22Rv1 (cell line): ENCODE data around the gene SMYD2.

Source experiments
- CTCF ChIP-seq: fragments of 450-650 bp; IDR thresholded peaks from 2 replicates; pipeline ENCODE4 v1.5.1; 2017; ENCODE audit warnings: mild to moderate bottlenecking
- ZFX ChIP-seq: fragments of 450-650 bp; IDR thresholded peaks from 2 replicates; pipeline ENCODE4 v1.6.1; 2017; ENCODE audit warnings: antibody characterized with exemption, borderline replicate concordance

DNA sequence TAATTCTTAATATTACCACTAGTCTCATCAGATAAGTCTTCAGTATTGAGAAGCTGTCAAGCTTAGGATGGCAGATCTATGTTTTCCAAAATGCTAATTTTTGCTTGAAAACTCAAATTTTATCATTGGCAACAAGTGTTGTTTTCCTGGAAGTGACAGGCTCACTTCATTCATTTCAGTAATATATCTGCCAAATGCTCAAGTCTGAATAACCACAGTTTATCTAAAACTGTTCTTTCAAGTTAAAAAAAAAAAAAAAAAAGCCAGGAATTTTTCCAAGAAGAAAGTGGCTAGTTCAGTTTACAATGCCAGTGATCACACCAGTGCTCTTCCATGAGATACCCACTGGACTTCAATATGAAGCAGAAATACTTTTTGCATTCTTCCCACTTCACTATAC, 20.6 kb downstream of the SMYD2 start:
- no peak for TF ChIP-seq ZFX
- TF ChIP-seq CTCF: no peak
